ENCODE results near the gene ARHGEF1.

DNA sequence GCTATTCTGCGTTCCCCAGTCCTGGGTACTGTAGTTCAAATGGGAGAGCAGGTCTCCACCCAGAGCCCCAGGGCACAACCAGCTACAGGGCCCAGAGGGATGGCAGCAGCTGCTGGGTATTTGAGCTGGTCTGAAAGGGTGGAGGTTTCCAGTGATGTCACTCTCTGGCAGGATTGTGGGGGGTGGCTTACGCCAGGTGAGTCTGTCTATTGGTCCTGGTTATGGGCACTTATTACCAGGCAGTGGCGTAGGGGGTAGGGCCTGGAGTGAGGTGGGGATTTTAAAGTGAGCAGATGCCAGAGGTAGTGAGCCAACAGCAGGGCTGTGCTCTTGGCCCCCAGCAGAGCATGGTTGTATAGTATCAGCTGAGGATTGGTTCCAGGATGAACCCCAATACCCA lies 16.7 kb upstream of the ARHGEF1 start:
- TF ChIP-seq ZSCAN18 (tag by site-specific recombination; IDR thresholded peaks at IDR 0.05) (no peak), CTCF (tag by site-specific recombination; IDR thresholded peaks at IDR 0.05) (no peak), RBAK (tag by site-specific recombination; IDR thresholded peaks at IDR 0.05) (no peak), ZNF24 (tag by site-specific recombination; IDR thresholded peaks at IDR 0.05) (no peak), ZNF473 (tag by site-specific recombination; IDR thresholded peaks at IDR 0.05) (no peak), BCL11A (tag by site-specific recombination; IDR thresholded peaks at IDR 0.05; ENCODE audit: low read depth) (no peak)
- TF ChIP-seq, protein P1, sequence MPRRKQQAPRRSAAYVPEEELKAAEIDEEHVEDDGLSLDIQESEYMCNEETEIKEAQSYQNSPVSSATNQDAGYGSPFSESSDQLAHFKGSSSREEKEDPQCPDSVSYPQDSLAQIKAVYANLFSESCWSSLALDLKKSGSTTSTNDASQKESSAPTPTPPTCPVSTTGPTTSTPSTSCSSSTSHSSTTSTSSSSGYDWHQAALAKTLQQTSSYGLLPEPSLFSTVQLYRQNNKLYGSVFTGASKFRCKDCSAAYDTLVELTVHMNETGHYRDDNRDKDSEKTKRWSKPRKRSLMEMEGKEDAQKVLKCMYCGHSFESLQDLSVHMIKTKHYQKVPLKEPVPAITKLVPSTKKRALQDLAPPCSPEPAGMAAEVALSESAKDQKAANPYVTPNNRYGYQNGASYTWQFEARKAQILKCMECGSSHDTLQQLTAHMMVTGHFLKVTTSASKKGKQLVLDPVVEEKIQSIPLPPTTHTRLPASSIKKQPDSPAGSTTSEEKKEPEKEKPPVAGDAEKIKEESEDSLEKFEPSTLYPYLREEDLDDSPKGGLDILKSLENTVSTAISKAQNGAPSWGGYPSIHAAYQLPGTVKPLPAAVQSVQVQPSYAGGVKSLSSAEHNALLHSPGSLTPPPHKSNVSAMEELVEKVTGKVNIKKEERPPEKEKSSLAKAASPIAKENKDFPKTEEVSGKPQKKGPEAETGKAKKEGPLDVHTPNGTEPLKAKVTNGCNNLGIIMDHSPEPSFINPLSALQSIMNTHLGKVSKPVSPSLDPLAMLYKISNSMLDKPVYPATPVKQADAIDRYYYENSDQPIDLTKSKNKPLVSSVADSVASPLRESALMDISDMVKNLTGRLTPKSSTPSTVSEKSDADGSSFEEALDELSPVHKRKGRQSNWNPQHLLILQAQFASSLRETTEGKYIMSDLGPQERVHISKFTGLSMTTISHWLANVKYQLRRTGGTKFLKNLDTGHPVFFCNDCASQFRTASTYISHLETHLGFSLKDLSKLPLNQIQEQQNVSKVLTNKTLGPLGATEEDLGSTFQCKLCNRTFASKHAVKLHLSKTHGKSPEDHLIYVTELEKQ (tag by site-specific recombination; IDR thresholded peaks at IDR 0.05; ENCODE audit: borderline replicate concordance), result no peak
- TF ChIP-seq, protein P2, sequence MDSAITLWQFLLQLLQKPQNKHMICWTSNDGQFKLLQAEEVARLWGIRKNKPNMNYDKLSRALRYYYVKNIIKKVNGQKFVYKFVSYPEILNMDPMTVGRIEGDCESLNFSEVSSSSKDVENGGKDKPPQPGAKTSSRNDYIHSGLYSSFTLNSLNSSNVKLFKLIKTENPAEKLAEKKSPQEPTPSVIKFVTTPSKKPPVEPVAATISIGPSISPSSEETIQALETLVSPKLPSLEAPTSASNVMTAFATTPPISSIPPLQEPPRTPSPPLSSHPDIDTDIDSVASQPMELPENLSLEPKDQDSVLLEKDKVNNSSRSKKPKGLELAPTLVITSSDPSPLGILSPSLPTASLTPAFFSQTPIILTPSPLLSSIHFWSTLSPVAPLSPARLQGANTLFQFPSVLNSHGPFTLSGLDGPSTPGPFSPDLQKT (IDR thresholded peaks at IDR 0.05; ENCODE audit: borderline replicate concordance, low read depth, low read length), result no peak
